Gastrocnemius medialis (tissue), 4 donors: ENCODE results near the gene ANKRD39. TPM values are rescaled to one million over a fixed set of nuclear protein-coding genes. Genes with fewer than 3 reads are reported as not detected.

Source experiments
- ATAC-seq, 2 donors: fragments of 150-250 bp; one replicate each; pipeline ENCODE4 v1.9.1; 2016
- DNase-seq, 2 donors: peaks; one replicate each; pipeline ENCODE4 v3.0.0-alpha.2; 2019
- H3K27ac ChIP-seq, 4 donors: fragments of 200-600 bp; sonication (generic); 1 replicate in 1 of 4; 2 replicates in 3 of 4; pipeline ENCODE4 v1.5.1; 2016 to 2018; ENCODE audit warnings: mild to moderate bottlenecking in 2 of 4, moderate library complexity in 1 of 4
- H3K27me3 ChIP-seq, 3 donors: fragments of 200-600 bp; sonication (generic) in 2 of 3; 1 replicate in 1 of 3; 2 replicates in 2 of 3; pipeline versions ENCODE4 v1.5.1 to v1.6.0; 2016 to 2019; ENCODE audit warnings: mild to moderate bottlenecking in 1 of 3, moderate library complexity in 1 of 3
- H3K36me3 ChIP-seq, 2 donors: fragments of 200-600 bp; sonication (generic) in 1 of 2; one replicate each; pipeline ENCODE4 v1.5.1; 2017 to 2018
- H3K4me1 ChIP-seq, 2 donors: fragments of 200-600 bp; sonication (generic) in 1 of 2; one replicate each; pipeline ENCODE4 v1.5.1; 2016 to 2017; ENCODE audit warnings: mild to moderate bottlenecking in 2 of 2
- H3K4me3 ChIP-seq, 4 donors: fragments of 200-600 bp; sonication (generic) in 3 of 4; 1 replicate in 1 of 4; 2 replicates in 3 of 4; pipeline ENCODE4 v1.5.1; 2016 to 2019; ENCODE audit warnings: mild to moderate bottlenecking in 2 of 4
- H3K9me3 ChIP-seq, 3 donors: fragments of 200-600 bp; sonication (generic) in 2 of 3; 1 replicate in 1 of 3; 2 replicates in 2 of 3; pipeline ENCODE4 v1.5.1; 2016 to 2019
- POLR2A ChIP-seq, 2 donors: fragments of 450-650 bp; IDR thresholded peaks; one replicate each; pipeline ENCODE4 v1.6.1; 2017; ENCODE audit warnings: antibody characterized with exemption in 2 of 2, mild to moderate bottlenecking in 2 of 2, moderate library complexity in 2 of 2
- in situ Hi-C, 4 donors: fragments of 200-750 bp; cut with MboI; loops; one replicate each; pipeline versions ENCODE4 v1.15.0 to v1.8.0; 2017; ENCODE audit warnings: low sequenced_read_pairs in 4 of 4
- intact Hi-C: fragments of 100-400 bp; cut with DNase I; formaldehyde crosslinking; loops from one replicate; pipeline ENCODE4 v1.15.1; 2023; ENCODE audit warnings: low total_unique reads
- total RNA-seq, 4 donors: library from RNA; depleted of rRNA; stranded (reverse); fragments of >200 nt; gene quantifications; one replicate each; pipeline versions ENCODE4 v1.1.0 to v1.2.3, GENCODE V29; 2016
- TF ChIP-seq, protein P1 (sequence below), 5 experiments: fragments of 450-650 bp in 3 of 5; fragments of 200-600 bp in 2 of 5; sonication (generic) in 2 of 5; IDR thresholded peaks in 4 of 5; conservative IDR thresholded peaks in 1 of 5; 1 replicate in 4 of 5; 2 replicates in 1 of 5; pipeline ENCODE4 v1.5.1; 2016 to 2019; ENCODE audit warnings: antibody characterized with exemption in 5 of 5, mild to moderate bottlenecking in 3 of 5, moderate library complexity in 3 of 5

The ANKRD39 gene
- total RNA-seq, 4 donors from 2014 or later = 25.8 to 50.6 (median 43.8) TPM

DNA sequence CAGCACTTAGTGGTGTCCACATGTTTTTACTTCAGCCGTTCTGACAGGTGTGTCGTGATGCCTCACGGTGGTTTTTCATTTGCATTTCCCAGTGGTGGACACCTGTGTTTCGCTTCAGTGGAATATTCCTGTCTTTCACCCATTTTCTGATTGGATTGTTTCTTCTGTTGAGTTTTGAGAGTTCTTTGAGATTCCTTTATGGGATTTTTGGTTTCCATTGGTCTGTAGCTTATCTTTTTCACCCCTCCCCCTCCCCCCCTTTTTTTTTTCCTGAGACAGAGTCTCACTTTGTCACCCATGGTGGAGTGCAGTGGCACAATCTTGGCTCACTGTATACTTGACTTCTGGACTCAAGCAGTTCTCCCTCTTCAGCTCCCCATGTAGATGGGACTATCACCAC is 22.0 kb downstream of the ANKRD39 start:
- no peaks in the 10 kb centered on the region for H3K27me3 ChIP-seq
- no peaks in the 10 kb centered on the region for H3K9me3 ChIP-seq
- peak overlapping the region; percentile 62 to 99 (median 96) for H3K27ac ChIP-seq
- DNase-seq = no peak
- no peak overlapping the region for H3K4me3 ChIP-seq
- H3K4me1 ChIP-seq = peaks cover 24 to 36% of the 10 kb centered on the region in 2 donors
- H3K36me3 ChIP-seq = peaks cover 0 to 52% of the 10 kb centered on the region in 2 donors
- in situ Hi-C loops (no loop called here), intact Hi-C loops (no loop called here)
- peak in 1 of 2 donors; percentile 26 for ATAC-seq
- no peak for TF ChIP-seq POLR2A (IDR thresholded peaks at IDR 0.05)
- TF ChIP-seq, protein P1, sequence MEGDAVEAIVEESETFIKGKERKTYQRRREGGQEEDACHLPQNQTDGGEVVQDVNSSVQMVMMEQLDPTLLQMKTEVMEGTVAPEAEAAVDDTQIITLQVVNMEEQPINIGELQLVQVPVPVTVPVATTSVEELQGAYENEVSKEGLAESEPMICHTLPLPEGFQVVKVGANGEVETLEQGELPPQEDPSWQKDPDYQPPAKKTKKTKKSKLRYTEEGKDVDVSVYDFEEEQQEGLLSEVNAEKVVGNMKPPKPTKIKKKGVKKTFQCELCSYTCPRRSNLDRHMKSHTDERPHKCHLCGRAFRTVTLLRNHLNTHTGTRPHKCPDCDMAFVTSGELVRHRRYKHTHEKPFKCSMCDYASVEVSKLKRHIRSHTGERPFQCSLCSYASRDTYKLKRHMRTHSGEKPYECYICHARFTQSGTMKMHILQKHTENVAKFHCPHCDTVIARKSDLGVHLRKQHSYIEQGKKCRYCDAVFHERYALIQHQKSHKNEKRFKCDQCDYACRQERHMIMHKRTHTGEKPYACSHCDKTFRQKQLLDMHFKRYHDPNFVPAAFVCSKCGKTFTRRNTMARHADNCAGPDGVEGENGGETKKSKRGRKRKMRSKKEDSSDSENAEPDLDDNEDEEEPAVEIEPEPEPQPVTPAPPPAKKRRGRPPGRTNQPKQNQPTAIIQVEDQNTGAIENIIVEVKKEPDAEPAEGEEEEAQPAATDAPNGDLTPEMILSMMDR (IDR thresholded peaks at IDR 0.05 in 4 of 5, conservative IDR thresholded peaks at IDR 0.05 in 1 of 5) = no peak

DNA sequence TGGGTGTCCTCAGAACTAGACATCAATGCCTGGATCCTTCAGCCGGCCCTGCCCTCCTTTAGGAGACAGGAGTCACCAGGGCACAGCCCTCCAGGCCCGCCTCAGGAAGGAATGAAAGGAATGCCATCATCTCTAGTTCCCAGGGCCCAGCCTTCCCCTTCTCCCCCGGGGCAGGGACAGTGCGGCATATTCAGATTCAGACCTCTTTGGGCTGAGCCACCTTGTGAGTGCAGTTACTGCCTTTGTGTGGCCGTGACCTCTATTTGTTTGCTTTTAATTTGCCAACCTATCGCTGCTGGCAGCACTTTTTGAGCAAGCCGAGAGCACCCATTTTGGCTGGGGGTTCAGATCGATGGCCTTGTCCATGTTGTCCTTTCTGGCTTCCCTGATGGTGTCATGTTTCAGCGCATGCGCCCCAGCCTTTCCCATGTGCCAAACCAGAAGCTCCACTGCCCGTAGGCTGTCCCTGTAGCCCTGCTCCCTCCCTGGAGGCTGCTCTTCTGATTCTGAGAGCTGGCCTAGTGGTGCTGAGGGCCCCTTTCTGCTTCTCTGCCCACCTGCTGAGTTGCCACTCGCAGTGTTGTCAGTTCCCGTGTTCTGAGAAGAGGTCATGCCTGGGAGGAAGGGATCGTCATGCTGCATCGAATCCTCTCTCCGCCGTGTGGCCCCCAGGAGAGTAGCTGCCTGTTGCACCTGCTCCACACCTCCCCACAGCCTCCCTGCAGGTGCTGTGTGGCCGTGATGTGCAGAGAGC is 24.9 kb downstream of the ANKRD39 start:
- in situ Hi-C loops (no loop called here), intact Hi-C loops (no loop called here)
- TF ChIP-seq POLR2A (IDR thresholded peaks at IDR 0.05) = no peak
- TF ChIP-seq, protein P1 (IDR thresholded peaks at IDR 0.05 in 4 of 5, conservative IDR thresholded peaks at IDR 0.05 in 1 of 5) = no peak
- Histone ChIP-seq H3K27me3 (no peaks in the 10 kb centered on the region), H3K4me3 (no peak overlapping the region), H3K4me1 (peaks cover 16 to 21% of the 10 kb centered on the region in 2 donors), H3K27ac (peak overlapping the region; percentile 62 to 97 (median 87)), H3K9me3 (no peaks in the 10 kb centered on the region), H3K36me3 (peaks cover 0 to 52% of the 10 kb centered on the region in 2 donors)
- peak; percentile 67 to 88 for DNase-seq
- peak; percentile 58 to 78 for ATAC-seq

DNA sequence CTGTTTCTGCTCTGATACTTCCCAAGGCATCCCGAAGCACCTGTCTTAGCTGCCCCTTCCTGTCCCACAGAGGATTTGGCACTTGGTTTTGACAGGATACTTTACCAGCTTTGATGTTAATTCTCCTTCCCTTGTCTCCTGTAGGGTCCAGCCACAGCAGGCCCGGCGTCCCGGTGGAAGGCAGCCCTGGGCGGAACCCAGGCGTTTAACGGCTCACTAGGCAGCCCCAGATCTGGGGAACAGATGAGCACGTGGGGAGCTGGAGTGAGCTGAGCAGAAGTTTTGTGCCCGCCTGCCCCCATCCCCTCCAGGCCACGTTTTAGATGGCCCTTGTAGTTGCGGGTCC is 25.4 kb downstream of the ANKRD39 start:
- no peak for ATAC-seq
- TF ChIP-seq POLR2A (IDR thresholded peaks at IDR 0.05) = no peak
- TF ChIP-seq, protein P1 (IDR thresholded peaks at IDR 0.05 in 4 of 5, conservative IDR thresholded peaks at IDR 0.05 in 1 of 5) = no peak
- in situ Hi-C loops = no loop called here
- H3K9me3 ChIP-seq = no peaks in the 10 kb centered on the region
- DNase-seq = no peak
- H3K27me3 ChIP-seq = no peaks in the 10 kb centered on the region
- no peak overlapping the region for H3K4me3 ChIP-seq
- intact Hi-C loops = no loop called here
- H3K4me1 ChIP-seq = peaks cover 16 to 21% of the 10 kb centered on the region in 2 donors
- peak overlapping the region; percentile 62 to 97 (median 87) for H3K27ac ChIP-seq
- H3K36me3 ChIP-seq = peaks cover 0 to 52% of the 10 kb centered on the region in 2 donors

DNA sequence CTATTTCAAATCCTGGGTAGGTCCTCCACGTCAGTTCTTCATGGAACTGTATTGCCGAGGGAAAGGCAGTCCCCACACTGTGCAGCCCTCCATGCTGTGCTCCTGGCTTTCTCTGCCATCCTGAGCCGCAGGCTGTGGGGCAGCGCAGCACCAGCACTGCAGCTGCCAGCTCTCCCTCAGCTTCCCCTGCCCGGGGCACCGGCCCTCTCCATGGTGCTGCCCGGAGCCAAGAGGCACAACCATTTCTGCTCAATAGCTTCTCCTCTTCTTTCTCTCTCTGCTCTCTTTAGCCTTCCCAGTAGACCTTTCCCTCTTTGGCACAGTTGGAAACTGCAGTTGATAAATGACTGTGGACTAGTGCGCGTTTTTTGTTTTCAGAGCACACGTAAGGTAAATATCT is 26.1 kb downstream of the ANKRD39 start:
- ATAC-seq (no peak), DNase-seq (peak in 1 of 2 donors; percentile 23)
- peaks cover 16 to 21% of the 10 kb centered on the region in 2 donors for H3K4me1 ChIP-seq
- H3K27ac ChIP-seq = peak overlapping the region; percentile 62 to 97 (median 87)
- no peak for TF ChIP-seq POLR2A (IDR thresholded peaks at IDR 0.05)
- TF ChIP-seq, protein P1 (IDR thresholded peaks at IDR 0.05 in 4 of 5, conservative IDR thresholded peaks at IDR 0.05 in 1 of 5) = no peak
- no peaks in the 10 kb centered on the region for H3K27me3 ChIP-seq
- peaks cover 0 to 57% of the 10 kb centered on the region in 2 donors for H3K36me3 ChIP-seq
- H3K4me3 ChIP-seq = no peak overlapping the region
- no peaks in the 10 kb centered on the region for H3K9me3 ChIP-seq
- in situ Hi-C loops = no loop called here
- intact Hi-C loops = no loop called here
